GM21576 (cell line): Measurements from ENCODE around the gene USP15.

Source experiments
- ATAC-seq: cut with Tn5 transposase; IDR thresholded peaks from one replicate; pipeline ENCODE4 v1.9.1; 2021; ENCODE audit warnings: mild to moderate bottlenecking, moderate library complexity; ENCODE audit not compliant: unreplicated experiment

Gene USP15

GRCh38 chr12:62279058-62279457 is 18.9 kb downstream of the USP15 start:
- no peak for ATAC-seq

GRCh38 chr12:62279961-62280360 is 19.8 kb downstream of the USP15 start:
- no peak for ATAC-seq

DNA sequence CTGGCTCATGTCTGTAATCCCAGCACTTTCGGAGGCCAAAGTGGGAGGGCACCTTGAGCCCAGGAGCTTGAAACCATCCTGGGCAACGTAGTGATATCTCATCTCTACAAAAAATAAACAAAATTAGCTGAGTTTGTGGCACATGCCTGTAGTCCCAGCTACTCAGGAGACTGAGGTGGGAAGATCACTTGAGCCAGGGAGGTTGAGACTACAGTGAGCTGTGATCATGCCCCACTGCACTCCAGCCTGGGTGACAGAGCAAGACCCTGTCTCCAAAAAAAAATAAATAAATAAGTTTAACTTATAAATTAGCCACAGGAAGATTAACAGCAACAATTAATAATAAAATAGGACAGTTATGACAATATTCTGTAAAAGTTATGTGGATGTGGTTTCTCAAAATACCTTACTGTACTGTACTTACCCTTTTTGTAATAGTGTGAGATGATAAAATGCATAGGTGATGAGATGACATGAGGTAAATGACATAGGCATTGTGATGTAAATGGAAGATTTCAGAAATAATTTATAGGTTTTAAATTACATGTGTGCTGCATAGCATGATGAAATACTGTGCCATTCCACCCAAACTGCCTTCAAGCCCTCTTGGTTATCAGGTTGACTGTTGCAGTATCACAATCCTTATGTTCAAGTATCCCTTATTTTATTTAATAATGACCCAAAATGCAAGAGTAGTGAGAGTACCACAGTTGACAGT is 22.0 kb downstream of the USP15 start:
- no peak for ATAC-seq

GRCh38 chr12:62284749-62285148 is 24.5 kb downstream of the USP15 start:
- ATAC-seq: no peak

GRCh38 chr12:62285284-62285683 is 25.1 kb downstream of the USP15 start:
- no peak for ATAC-seq

DNA sequence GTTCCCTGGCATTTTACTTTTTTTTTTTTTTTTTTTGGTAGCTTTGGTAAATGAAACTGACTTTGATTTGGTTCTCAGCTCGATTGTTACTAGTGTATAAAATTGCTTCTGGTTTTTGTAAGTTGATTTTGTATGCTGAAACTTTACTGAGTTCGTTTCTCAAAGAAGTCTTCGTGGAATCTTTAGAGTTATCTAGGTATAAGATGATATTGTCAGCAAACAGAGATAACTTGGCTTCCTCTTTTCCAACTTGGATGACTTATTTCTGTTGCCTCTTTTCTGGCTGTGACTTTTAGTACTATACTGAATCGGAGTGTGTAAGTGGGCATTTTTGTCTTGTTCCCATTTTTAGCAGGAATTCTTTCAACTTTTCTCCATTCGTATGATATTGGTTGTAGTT is 28.1 kb downstream of the USP15 start:
- ATAC-seq: no peak

DNA sequence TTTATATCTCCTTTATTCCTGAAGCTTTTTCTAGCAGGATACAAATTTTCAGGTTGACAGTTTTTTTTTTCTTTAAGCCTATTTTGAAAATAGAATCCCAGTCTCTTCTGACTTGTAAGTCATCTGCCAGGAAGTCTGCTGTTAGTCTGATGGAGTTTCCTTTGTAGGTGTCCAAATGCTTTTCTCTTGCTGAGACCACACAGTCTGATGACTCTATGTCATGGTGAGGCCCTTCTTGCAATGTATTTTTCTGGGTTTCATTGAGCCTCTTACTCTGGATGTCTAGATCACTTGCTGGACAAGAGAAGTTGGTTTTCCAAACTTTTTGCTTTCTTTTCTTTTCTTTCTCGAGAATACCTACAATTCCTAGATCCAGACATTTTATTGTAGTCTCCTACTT is 30.6 kb downstream of the USP15 start:
- no peak for ATAC-seq

DNA sequence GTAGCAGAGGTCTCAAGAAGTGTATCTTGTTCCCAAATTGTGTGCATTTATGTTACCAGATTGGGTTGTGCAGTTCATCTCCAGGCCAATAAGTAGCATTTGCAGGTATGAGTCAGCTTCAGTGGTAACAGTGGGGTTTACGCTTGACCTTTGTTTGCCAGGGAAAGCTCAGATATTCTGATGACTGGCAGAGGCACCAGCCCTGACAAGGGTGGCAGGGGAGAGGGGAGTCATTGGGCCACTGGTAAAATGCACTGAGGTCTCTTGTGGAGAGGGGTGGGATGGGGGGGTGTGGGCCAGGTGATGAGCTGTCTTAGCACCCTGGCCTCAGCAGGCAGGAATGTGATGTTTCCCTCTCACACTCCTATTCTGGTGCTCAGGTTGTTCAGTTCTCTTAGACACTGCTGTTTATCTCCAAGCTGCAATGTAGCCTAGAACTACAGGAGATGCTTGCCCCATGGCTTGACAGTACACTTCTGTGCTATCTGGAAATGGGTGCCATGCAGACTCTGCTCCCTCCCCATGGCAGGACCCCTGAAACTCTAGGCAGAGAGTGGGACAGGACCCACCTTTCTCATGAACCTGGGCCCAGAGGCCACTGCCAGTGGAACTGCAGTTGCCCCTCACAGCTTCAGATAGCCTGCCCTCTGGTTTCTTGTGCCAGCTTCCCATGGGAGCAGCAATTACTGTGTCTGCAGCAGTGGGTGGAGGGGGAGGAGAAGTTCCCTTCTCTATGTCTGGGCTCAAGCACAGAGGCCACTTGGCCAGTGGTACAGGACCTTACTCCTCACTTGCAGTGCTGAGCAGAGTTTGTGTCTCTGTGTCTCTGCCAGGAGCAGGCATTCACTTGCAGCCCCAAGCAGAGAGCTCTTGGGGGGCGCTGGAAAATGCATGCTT is 31.9 kb downstream of the USP15 start:
- ATAC-seq: no peak

DNA sequence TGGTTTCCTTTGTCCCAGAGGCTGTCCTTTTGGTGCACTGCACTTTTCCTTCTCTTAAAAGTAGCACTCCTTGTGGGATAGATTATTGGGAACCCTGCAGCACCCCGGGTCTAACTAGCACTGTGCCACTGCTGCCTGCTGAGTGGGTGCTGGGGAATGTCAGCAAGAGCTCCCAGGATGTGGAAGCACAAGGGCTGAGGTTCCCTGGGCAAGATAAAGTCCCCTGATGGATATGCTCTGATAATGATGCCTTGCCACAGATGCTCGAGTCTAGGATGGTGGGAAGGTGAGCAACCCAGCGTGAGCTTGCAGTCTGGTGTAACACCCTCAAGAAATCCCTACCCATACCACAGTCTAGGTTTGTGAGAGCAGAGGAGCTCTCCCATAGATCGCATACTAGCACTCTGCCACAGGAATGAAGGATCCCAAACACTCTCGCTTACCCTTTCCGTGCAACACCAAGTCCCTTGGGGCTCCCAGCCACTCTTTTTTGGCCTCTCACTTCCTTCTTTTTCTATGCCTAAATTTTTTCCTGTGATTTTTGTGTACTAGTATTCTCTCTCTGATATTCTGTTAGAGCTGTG is 32.6 kb downstream of the USP15 start:
- ATAC-seq: no peak

GRCh38 chr12:62294378-62294777 is 34.2 kb downstream of the USP15 start:
- ATAC-seq: no peak

GRCh38 chr12:62296001-62296400 is 35.8 kb downstream of the USP15 start:
- ATAC-seq: no peak

GRCh38 chr12:62297321-62297720 is 37.1 kb downstream of the USP15 start:
- no peak for ATAC-seq

- no peak for ATAC-seq
Measured at GRCh38 chr12:62299617-62300016, 39.4 kb downstream of the USP15 start.

- no peak for ATAC-seq
Measured at GRCh38 chr12:62301080-62301798, 41.0 kb downstream of the USP15 start.

DNA sequence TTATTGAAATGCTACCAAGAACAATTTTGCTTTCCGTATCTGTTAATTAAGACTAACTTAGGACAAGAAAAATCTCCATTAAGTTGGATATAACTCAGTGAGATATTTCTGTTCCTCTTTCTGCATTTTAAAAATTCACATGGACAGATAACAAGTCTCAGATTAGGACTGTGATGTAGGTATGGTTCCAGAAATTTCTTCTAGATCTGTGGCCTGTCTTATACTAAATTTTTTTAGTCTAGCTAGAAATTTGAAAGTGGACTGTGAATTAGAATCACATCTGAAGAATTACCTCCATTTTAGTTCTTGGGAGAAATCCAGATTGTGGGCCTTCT is 41.6 kb downstream of the USP15 start:
- no peak for ATAC-seq

DNA sequence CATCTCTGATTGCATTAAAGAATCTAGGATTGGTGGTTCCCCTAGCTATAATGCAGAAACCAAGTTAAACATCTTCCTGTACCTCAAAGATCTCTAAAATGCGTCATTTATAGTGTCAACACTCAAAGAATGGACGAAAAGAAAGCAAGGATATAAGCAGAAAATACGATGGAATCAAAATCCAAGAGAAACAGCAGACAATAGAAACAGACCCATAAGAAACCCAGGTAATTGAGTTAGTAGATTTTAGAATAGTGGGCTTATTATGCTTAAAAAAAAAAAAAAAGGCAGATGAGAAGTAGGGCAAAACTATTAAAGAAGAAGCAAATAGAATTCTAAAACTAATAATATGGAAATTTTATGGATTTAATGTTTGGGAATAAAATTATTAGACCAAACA is 44.4 kb downstream of the USP15 start:
- ATAC-seq: no peak

- no peak for ATAC-seq
Measured at GRCh38 chr12:62305778-62306177, 45.6 kb downstream of the USP15 start.

DNA sequence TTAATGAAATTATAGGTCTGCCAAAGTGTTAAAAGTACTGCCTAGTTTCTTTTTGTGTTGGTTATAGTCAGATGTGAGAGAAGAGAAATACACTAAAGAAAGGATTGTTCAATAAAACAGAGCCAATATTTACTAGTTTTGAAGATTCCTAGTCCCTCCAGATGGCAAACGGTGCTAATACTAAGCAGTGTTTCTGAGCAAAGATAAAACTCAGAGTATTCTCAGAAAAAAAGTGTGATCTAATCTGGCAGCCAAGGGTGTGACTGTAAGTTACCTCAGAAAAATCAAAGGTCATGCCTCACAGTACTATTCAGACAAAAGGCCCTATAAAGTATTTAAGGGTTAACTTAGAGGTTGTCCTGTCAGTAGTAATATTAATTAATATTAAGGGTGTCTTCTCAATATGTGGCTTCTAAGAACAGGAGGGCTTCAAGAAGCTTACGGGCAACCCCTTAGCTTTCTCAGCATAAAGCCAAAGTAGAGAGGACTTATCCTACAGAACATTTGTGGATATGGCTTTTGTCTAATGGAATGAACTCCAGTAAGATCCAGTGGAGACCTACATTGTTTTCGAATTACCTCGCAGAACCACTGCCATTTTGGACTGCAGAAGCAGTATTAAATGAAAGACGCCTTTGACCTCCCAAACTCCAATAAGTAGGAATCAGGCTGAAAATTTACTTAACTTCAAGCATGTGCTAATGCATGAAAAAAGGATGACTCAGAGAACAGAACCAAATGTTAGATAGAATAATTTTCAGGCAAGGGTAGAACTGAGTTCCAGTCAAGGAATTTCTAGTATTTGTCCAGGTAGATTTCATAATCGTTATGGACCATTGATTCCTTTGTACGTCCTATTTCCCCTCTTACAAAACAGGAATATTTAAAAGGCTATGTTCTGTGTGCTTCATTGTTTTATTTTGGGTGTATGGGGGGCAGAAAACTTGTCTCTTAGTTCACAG is 46.6 kb downstream of the USP15 start:
- no peak for ATAC-seq

GRCh38 chr12:62308201-62308600 is 48.0 kb downstream of the USP15 start:
- no peak for ATAC-seq

GRCh38 chr12:62313727-62314380 is 53.6 kb downstream of the USP15 start:
- no peak for ATAC-seq
